ENCODE measurements around the gene FASTK.

Gene FASTK

DNA sequence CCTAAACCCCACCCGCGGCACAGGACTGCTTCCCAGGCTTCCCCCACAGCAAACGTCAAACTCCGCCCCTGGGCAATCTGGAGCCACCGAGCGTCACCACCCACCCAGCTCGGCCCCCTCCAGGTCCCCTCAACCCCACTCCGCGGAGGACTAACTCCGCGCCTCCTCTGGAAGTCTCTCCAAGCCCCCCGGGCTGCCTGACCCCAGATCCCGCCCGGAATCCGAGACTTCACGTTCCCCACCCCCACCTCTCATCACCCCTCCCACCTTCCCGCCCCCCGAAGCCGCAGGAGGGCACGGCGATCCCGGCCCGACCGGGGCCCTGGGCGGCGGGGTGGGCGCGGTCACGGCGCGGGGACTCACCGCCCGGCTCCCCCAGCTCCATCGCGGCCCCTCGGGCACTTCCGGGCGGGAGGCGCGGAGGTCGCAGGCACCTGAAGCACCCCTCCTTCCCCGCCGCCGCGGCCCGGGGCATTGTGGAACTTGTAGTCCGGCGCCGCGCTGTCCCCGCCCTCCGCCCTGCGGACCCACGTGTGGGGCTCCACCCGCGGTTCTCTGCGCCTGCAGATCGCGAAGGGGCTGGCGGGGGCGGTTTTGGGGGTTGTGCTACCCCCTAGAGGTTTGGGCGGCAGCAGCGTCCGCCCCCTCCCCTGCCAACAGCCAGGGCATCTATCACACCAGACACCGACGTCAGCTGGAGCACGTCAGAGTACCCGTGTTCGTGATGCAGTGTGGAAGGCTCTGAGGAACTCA is 2.6 kb upstream of the FASTK start, which contains the start of gene TMUB1:
Gene TMUB1, minus strand, starts transcription at position 423 of the 753 bp plus-strand sequence. CDS start 930 bp downstream, outside the sequence.
- peak; percentile 70 to 80 for DNase-seq (ENCODE audit: extremely low read depth in 1 of 2, low read depth in 1 of 2)

DNA sequence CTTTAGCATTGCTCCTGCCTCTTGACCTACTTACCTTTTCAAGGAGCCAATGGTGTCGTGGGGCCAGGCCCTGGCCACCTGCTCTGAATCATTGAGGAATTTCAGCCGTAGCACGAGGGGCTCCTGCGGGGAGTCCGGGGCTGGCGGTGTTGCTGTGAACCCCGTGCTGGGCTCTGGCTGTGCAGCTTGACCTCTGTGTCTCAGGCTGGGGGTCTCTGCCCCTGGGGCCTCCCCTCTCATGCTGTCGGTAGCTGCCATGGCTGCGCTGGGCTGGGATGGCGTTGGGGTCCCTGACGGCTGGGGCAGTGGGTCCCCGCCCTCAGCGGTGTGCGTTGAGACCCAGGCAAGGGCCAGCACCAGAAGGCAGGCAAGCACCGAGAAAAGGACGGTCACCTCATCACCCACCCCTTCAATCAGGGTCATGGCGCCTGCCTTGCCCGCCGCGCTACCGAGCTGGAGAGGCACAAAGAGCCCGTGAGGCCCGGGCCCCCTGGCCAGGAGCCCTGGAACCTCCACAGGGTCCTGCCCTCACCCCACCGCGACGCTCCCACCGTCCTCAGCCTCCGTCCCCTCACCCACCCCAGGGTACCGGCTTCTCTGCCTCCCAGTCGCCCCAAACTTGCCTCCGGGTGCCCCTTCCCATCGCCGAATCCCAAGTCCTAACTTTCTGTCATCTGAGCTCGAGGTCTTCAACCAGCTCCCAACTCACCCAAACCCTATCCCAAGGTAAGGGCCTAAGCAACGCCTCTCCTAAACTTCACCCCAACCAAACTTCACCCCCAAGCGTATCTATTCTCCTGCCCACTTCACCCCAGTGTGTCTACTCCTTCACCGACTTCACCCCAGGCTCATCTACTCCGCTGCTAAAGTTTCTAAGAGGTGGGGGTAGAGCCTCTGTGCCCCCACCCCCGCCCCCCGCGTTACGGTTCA is 1.8 kb upstream of the FASTK start:
- DNase-seq (ENCODE audit: extremely low read depth in 1 of 2, low read depth in 1 of 2) = no peak

DNA sequence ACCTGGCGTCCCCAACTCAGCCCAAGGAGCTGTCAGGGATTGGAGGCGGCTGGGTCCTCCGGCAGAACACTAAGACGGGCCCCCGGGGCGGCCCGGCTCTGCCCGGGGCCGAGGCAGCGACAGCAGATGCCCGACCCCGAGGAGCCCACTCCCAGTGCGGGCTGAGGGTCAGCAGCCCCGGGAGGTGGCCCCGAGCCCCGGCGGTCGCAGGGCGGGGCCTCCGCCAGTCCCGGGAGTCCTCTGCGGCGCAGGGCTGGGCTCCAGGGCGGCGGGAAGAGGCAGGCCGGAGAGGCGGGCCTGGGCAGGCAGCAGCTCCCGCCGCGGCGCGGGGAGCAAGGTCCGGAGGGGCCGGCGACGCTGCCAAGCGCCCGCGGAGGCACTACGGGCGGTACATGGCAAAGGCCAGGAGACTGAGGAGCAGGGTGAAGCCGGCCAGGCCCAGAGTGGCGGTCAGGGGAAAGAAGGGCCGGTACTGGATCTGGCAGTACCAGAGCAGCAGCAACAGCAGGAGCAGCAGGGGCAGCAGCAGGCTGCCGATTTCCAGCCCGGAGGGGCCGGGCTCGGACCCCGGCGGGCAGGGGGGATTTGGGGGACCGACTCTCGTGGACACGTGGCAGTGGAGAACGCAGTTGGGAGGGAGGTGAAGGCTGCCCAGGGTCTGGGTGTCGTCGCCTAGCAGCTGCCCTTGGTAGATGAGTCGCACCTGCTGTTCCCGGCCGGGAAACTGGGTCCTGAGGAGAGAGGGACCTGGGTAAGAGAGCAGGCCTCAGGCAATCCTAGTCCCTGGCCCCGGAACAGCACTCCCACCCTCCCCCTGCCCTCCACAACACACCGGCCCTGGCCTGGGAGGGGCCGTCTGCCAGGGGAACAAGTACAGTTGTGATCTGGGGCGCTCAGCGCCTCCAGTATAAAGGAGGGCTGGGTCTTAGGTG is 827 bp upstream of the FASTK start:
- no peak for DNase-seq (ENCODE audit: extremely low read depth in 1 of 2, low read depth in 1 of 2)

DNA sequence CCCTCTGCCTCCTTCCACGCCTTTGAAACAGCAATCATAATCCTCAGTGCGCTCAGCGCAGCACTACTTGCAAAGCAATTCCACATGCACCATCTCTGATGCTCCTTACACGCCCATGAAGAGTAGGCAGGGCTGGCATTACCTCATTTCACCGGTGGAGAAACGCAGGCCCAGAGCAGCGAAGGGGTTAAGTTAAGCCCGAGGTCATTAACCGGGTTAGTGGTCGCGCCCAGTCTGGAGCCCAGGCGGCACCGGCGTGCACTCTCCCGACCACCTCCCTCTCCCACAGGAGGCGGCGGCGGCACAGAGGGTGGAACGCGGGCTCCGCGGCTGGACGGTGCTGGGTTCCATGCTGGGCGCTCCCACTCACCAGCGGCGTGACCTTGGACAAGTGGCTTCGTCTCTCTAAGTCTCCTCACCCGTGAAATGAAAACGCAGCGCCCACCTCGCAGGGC is 515 bp downstream of the FASTK start:
- no peak for DNase-seq (ENCODE audit: extremely low read depth in 1 of 2, low read depth in 1 of 2)

DNA sequence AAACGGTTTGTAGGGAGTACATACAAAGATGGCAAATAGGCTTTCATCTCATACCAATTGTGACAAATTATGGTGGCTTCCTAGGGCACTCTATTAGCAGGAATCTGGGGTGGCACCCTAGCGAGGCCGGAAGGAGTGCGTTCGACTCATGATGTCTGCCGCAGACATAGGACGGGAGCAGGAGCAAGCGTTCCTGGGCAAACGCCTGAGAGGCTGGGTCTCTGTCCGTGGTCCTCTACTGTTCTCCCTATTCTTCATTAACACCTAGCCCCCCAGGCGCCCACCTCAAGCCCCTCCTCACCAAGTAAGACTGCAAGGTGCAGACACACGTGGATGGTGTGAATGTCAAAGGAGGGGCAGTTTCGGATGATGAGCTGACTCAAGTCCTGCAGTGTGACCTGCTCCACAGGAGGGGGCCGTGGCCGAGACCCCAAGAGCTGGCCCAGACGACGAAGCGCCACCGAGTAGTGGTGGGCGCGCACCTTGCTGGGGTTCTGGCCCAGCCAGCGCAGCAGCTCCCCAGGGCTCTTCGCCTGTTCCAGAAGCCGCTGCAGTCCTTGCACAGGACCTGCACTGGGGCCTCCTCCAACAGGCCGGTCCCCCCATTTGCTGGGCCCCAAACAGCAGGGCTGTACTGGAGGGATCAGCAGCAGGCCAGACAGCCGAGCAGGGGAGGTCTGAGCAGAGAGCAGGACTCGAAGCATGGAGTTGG is 1.3 kb downstream of the FASTK start:
- no peak for DNase-seq (ENCODE audit: extremely low read depth in 1 of 2, low read depth in 1 of 2)

DNA sequence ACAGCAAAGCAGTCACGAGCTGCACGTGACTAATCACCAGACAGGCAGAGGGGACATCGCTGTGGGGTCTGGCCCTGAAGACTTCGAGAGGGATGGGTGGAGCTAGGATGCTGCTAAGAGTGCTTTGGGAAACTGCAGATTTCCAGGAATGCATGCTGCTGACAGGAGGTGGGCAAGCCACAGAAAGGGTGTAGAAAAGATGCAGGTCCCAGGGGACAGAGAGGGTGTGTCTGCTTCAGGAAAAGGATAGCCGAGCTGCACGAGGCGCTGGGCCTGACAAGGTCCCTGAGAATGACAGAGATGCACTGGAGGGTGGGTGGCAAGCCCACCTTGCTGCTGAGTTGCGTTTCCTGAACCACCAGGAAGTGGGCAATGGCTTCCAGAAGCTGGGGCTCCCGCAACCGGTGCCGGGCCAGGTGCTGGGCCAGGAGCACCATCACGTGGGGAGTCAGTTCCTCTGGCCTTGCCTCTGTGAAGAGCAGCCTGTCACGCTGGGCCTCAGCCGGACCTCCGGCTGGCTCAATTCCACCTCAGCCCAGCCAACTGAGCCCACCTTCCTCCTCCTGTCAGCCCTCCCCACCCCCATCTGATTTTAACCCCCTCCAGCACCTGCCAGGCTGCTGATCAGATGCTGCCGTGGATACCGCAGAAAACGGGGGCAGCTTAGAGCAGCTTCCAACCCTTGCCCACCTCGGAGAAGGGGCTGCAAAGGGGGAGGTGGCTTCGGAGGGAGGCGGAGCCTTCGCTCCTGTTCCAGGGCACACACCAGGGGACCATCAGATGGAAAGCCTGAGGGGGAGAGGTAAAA is 2.2 kb downstream of the FASTK start:
- DNase-seq (ENCODE audit: extremely low read depth in 1 of 2, low read depth in 1 of 2) = no peak

DNA sequence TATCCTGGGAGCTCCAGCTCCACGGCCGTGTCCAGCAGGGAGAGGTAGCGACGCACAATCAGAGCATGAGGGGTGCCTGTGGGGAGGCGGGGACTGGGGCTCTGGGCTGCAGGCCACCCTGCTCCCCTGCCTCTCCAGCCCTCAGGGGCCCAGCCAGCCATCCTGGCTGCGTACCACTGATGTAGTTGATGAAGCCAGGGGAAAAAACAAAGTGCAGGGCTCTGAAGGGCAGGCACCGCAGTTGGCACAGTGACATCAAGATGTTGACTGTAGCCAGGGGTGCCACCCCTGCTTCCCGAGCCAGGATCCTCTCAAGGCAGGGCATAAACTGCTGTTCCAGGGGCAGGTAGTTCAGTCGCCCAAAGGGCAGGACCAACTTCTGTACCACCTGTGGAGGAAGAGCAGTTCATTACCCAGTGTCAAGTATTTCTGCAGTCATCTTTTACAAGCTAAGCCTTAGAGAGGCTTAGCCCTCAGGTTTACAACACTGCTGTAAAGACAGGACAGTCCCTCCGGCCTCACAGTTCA is 2.8 kb downstream of the FASTK start:
- no peak for DNase-seq (ENCODE audit: extremely low read depth in 1 of 2, low read depth in 1 of 2)

DNA sequence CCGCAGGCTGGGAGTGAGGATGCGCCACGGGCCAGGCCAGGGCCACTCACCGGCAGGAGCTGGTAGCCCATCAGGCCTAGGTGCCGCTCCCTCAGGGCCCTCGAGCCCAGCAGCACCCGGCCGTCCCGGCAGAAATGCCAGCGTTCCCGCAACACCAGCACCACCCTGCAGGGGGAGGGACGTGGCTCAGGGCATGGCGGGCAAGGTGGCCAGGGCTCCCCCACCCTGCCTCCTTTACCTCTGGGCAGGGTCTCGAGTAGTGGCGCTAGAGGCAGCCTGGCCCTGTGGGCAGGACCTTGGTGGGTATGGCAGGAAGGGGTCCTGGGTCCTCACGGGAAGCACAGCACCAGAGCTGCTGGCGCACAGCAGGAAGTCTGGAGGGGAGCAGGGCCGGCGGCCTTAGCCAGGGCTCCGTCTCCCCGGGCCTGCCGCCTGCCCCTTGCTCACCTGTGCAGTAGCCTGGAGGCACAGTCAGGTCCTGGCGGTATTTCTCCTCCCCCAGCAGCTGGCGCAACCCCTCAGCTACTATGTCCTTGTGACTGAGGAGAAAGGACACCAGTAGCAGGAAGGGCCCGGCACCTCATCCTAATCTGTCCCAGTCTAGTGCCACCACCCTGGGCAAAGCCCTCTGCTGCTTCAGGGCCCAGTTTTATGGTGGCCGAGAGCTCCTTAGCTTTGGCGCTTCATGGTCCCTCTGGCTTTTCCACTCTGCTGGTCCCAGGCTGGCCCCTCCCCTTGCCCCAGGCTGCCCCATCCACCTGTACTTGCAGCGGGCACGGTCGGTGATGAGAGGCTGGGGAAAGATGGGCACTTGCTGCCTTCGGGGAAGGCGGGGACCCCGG is 3.5 kb downstream of the FASTK start:
- DNase-seq (ENCODE audit: extremely low read depth in 1 of 2, low read depth in 1 of 2) = no peak

DNA sequence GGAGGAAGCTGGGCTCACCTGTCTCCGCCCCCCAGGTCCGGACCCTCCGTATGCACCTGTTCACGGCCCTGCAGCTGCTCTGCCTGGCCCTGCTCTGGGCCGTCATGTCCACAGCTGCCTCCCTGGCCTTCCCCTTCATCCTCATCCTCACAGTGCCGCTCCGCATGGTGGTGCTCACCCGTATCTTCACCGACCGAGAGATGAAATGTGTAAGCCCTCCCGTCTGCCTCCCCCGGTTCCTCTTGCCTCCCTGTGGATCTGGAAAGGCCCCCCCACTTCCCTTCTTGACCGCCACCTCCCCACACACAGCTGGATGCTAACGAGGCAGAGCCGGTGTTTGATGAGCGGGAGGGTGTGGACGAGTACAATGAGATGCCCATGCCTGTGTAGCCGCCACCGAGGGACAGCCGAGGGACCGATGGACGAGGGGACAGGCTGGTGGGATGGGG is 4.6 kb downstream of the FASTK start:
- DNase-seq (ENCODE audit: extremely low read depth in 1 of 2, low read depth in 1 of 2) = no peak

DNA sequence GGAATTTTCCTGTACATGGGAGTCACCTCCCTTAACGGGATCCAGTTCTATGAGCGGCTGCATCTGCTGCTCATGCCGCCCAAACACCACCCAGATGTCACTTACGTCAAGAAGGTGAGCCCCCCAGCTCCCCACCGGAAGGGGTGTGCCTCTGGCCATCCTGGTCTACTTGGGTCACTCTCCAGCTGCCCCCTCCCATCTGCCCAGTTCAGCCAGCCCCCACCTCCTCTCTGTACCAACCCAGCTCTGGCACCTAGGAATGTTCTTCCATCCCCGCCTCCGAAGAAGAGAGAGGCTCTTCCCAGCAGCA is 5.0 kb downstream of the FASTK start:
- DNase-seq (ENCODE audit: extremely low read depth in 1 of 2, low read depth in 1 of 2) = no peak

DNA sequence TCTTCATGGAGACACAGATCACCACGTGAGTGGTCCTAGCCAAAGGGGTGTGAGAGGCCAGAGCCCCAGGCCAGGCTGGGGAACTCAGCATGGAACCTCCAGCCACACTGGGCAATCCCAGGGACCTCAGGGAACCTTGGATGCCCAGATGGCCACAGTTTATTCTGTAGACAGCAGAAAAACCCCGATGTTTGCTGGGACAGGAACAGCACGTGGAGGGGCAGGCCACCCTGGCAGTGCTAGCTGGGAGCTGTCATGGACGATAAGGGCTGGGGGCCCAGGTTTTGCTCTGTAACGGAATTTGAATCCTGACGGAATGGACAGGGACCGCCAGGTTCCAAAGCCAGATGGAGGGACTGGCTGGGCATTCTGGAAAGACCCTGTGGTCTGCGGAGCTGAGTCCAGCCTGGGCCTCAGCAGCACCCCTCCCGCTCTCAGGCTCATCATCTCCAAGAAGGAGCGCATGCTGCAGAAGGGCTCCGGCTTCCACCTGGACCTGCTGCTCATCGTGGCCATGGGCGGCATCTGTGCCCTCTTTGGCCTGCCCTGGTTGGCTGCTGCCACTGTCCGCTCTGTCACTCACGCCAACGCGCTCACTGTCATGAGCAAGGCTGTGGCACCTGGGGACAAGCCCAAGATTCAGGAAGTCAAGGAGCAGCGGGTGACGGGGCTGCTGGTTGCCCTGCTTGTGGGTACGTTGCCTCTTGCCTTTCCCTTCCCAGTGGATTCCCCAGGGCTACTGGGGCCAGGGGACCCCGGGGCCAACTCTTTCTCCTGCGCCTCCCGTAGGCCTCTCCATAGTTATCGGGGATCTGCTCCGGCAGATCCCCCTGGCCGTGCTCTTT is 5.6 kb downstream of the FASTK start:
- DNase-seq (ENCODE audit: extremely low read depth in 1 of 2, low read depth in 1 of 2) = no peak

DNA sequence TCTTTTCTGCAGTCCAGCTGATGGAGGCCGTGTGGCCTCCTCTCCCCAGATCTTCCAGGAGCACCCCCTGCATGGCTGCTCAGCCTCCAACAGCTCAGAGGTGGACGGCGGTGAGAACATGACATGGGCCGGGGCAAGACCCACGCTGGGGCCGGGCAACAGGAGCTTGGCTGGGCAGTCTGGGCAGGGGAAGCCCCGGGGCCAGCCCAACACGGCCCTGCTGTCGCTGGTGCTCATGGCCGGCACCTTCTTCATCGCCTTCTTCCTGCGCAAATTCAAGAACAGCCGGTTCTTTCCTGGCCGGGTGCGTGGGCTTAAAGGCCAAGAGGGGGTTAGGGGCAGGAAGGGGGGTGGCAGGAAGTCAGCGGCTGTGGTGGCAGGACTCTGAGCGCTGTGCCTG is 6.6 kb downstream of the FASTK start:
- DNase-seq (ENCODE audit: extremely low read depth in 1 of 2, low read depth in 1 of 2) = no peak

DNA sequence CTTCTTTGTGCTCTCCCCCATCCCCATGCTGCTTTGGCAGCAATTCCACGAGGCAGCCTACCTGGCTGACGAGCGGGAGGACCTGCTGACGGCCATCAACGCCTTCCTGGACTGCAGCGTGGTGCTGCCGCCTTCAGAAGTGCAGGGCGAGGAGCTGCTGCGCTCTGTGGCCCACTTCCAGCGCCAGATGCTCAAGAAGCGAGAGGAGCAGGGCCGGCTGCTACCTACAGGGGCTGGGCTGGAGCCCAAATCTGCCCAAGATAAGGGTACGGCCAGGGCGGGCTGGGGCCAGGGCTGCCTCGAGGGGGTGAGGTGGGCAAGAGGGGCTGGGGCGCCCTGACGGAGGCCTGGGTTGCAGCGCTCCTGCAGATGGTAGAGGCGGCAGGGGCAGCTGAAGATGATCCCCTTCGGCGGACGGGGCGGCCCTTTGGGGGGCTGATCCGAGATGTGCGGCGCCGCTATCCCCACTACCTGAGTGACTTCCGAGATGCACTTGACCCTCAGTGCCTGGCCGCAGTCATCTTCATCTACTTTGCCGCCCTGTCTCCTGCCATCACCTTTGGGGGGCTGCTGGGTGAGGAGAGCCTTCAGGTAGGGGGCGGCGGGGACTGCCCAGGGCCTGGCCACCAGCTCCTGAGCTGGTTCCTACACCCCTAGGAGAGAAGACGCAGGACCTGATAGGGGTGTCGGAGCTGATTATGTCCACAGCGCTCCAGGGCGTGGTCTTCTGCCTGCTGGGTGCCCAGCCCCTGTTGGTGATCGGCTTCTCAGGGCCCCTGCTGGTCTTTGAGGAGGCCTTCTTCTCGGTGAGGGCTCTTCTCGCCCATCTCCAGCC is 9.4 kb downstream of the FASTK start:
- no peak for DNase-seq (ENCODE audit: extremely low read depth in 1 of 2, low read depth in 1 of 2)

DNA sequence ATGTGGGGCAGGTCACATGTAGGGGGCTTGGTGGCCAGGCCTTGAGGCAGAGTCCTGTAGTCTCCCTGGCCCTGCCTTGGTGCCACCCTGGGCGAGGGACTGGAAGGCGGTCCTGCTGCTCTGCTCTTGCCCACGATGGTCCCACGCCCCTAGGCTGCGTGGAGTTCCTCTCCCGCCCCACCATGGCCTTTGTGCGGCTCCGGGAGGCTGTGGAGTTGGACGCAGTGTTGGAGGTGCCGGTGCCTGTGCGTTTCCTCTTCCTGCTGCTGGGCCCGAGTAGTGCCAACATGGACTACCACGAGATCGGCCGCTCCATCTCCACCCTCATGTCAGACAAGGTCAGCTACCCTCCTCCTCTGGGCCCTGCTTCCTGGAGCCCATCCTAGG is 10.0 kb downstream of the FASTK start:
- DNase-seq (ENCODE audit: extremely low read depth in 1 of 2, low read depth in 1 of 2) = no peak

DNA sequence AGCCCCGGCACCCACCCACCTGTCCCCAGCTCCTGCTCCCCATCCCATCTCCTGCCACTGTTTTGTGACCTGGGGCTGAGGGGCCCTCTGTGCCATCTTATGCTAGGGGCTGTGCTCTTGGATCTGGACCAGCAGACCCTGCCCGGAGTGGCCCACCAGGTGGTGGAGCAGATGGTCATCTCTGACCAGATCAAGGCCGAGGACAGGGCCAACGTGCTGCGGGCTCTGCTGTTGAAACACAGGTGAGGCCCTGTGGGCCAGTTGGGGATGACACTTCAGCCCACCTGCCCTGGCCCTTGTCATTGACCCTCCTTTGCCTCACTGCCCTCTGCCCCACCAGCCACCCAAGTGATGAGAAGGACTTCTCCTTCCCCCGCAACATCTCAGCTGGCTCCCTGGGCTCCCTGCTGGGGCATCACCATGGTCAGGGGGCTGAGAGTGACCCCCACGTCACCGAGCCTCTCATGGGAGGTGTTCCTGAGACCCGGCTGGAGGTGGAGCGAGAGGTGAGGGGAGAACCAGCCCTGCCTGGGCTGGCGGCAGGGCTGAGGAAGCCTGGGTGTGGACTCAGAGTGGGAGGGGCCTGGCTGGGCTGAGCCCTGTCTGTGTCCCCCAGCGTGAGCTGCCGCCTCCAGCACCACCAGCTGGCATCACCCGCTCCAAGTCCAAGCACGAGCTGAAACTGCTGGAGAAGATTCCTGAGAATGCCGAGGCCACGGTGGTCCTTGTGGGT is 10.6 kb downstream of the FASTK start:
- DNase-seq (ENCODE audit: extremely low read depth in 1 of 2, low read depth in 1 of 2) = no peak

All from stimulated activated CD8-positive, alpha-beta memory T cell treated with anti-CD3 and anti-CD28 coated beads, Interleukin-7, amount 100 ng/mL, for 48 hours (primary cell).